Activated T-helper 1 cell treated with anti-CD3 and anti-CD28 coated beads, Interleukin-12 subunit alpha, Interleukin-12 subunit beta, Interleukin-2, Interleukin-4 antibody, amounts not matched to agents 30 ng/mL and 10 ng/mL and 1 ng/mL, durations not matched to agents 14 hours and 24 hours and 36 hours (primary cell): ENCODE measurements around the gene NSL1. TPM values are rescaled to one million over a fixed set of nuclear protein-coding genes. Genes with fewer than 3 reads are reported as not detected.
A peak's percentile ranks its signal among the peaks of the same experiment; 100 is the strongest.
"Not testable (repeated sequence)": the region's sequence is repeated elsewhere in the genome, so short reads cannot be mapped to it uniquely, and the experiment has no call there.

Experiments used
- DNase-seq: peaks from one replicate; pipeline ENCODE4 v3.0.0; 2021; ENCODE audit warnings: low spot score
- H3K27ac Mint-ChIP-seq: one replicate; pipeline ENCODE4 v1.8.0; 2021; ENCODE audit warnings: mild to moderate bottlenecking, mixed read lengths
- H3K27me3 Mint-ChIP-seq: one replicate; pipeline ENCODE4 v1.8.0; 2022; ENCODE audit warnings: mild to moderate bottlenecking, moderate library complexity, mixed read lengths; ENCODE audit not compliant: insufficient read depth
- H3K36me3 Mint-ChIP-seq: one replicate; pipeline ENCODE4 v1.8.0; 2021; ENCODE audit warnings: low read depth, mixed read lengths
- H3K4me1 Mint-ChIP-seq: one replicate; pipeline ENCODE4 v1.8.0; 2021; ENCODE audit warnings: low read depth, mixed read lengths
- H3K4me3 Mint-ChIP-seq: one replicate; pipeline ENCODE4 v1.8.0; 2021; ENCODE audit warnings: mild to moderate bottlenecking, moderate library complexity, mixed read lengths
- H3K9me3 Mint-ChIP-seq: one replicate; pipeline ENCODE4 v1.8.0; 2021; ENCODE audit warnings: mixed read lengths
- intact Hi-C: fragments of 100-400 bp; cut with micrococcal nuclease; formaldehyde crosslinking; loops from one replicate; pipeline ENCODE4 v1.15.1; 2024
- total RNA-seq: library from RNA; stranded (reverse); gene quantifications from 2 replicates; pipeline ENCODE4 v1.2.3, GENCODE V29; 2022

The NSL1 gene
- total RNA-seq, 1 donor from 2014 or later: 40.2 TPM

DNA sequence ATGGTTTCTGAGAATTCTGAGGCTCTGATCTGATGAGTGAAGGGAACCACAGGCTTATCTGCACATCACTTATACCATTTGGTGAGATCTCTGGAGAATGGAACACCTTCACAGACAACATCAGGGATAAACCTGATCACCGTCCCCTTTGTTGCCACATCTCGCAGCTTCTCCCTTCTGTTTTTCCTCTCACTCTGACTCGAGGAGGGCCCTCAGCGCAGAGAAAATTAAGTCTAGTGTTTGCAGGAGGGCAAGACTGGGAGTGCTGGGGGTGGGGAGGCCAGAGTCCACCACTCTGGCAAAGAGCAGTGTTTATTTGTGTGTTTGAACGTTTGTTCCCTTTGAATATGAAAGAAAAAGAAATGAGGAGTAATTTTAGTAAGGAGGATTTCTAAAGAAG, 63.0 kb downstream of the NSL1 start:
- Mint-ChIP-seq H3K4me1 (peaks cover 44% of the 10 kb centered on the region), H3K27me3 (no peaks in the 10 kb centered on the region), H3K9me3 (peaks cover 4% of the 10 kb centered on the region), H3K27ac (peak overlapping the region; percentile 61), H3K4me3 (no peak overlapping the region), H3K36me3 (peaks cover 27% of the 10 kb centered on the region)
- no peak for DNase-seq
- intact Hi-C loops: no loop called here

DNA sequence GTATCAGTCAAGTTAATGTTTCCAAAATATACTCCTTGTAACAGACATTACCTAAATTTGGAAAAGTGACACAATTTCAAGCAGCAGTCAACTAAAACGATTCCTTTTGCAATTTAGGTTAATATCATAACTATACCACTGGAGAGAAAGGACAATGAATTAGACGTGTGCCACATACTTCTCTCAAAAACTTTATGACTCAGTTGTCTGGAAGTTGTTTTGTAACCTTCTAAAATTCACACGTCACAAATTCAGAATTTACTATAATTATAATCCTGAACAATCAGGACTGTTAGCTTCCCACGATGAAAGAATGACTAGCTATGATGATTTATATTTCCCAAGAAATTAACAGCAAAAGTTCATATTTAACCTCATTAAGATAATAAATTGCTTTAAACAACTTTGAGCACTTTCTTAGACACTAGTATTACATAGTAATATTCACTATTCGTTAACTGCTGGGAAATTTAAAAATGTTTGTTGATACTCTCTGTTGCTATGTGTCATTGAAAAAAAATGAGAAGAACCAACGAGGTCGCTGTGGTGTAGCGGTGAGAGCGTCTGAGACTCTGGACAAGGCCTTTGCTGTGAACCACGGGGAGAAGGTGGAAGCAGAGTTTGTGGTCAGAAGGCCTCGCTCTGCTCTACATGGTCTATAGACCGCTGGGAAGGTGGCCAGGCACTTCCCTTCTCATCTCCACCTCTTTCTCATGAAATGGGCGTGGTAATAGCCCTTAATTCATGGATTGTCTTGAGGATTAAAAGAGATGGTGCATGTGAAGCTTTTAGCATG, 64.0 kb downstream of the NSL1 start:
- H3K27ac Mint-ChIP-seq: peak overlapping the region; percentile 42
- DNase-seq: no peak
- no peaks in the 10 kb centered on the region for H3K27me3 Mint-ChIP-seq
- peaks cover 53% of the 10 kb centered on the region for H3K4me1 Mint-ChIP-seq
- intact Hi-C loops: no loop called here
- H3K9me3 Mint-ChIP-seq: peaks cover 7% of the 10 kb centered on the region
- no peak overlapping the region for H3K4me3 Mint-ChIP-seq
- peaks cover 28% of the 10 kb centered on the region for H3K36me3 Mint-ChIP-seq

- peaks cover 22% of the 10 kb centered on the region for H3K36me3 Mint-ChIP-seq
- H3K27me3 Mint-ChIP-seq, H3K27ac Mint-ChIP-seq, H3K4me3 Mint-ChIP-seq, intact Hi-C loops, DNase-seq, H3K9me3 Mint-ChIP-seq: not testable (repeated sequence)
- H3K4me1 Mint-ChIP-seq: peaks cover 66% of the 10 kb centered on the region
Observed at GRCh38 chr1:212724679-212725078, 66.9 kb downstream of the NSL1 start.

GRCh38 chr1:212722270-212722957, 69.2 kb downstream of the NSL1 start:
- Mint-ChIP-seq H3K27me3 (peaks cover 5% of the 10 kb centered on the region), H3K36me3 (peaks cover 24% of the 10 kb centered on the region), H3K9me3 (peaks cover 7% of the 10 kb centered on the region), H3K4me3 (peak overlapping the region; percentile 9), H3K27ac (peak overlapping the region; percentile 82), H3K4me1 (peaks cover 49% of the 10 kb centered on the region)
- intact Hi-C loops: loop anchor here (2.0 kb wide), 1 partner anchor 14 kb away; no protein-coding TSS in a partner anchor
- no peak for DNase-seq

- Mint-ChIP-seq H3K9me3 (peaks cover 7% of the 10 kb centered on the region), H3K27me3 (peaks cover 6% of the 10 kb centered on the region), H3K27ac (peak overlapping the region; percentile 82), H3K4me3 (peak overlapping the region; percentile 34), H3K4me1 (peaks cover 44% of the 10 kb centered on the region), H3K36me3 (peaks cover 20% of the 10 kb centered on the region)
- intact Hi-C loops: loop anchor here (1.0 to 2.0 kb wide), 7 partner anchors 9 to 155 kb away; no protein-coding TSS in a partner anchor
- DNase-seq: peak; percentile 39
Observed at GRCh38 chr1:212721388-212722247, 70.0 kb downstream of the NSL1 start.

- peaks cover 12% of the 10 kb centered on the region for H3K36me3 Mint-ChIP-seq
- intact Hi-C loops: loop anchor here (2.0 kb wide), 2 partner anchors 33 to 153 kb away; no protein-coding TSS in a partner anchor
- peaks cover 7% of the 10 kb centered on the region for H3K9me3 Mint-ChIP-seq
- peaks cover 15% of the 10 kb centered on the region for H3K27me3 Mint-ChIP-seq
- no peak overlapping the region for H3K27ac Mint-ChIP-seq
- peaks cover 37% of the 10 kb centered on the region for H3K4me1 Mint-ChIP-seq
- no peak overlapping the region for H3K4me3 Mint-ChIP-seq
- DNase-seq: no peak
Observed at GRCh38 chr1:212719633-212720032, 71.9 kb downstream of the NSL1 start.

DNA sequence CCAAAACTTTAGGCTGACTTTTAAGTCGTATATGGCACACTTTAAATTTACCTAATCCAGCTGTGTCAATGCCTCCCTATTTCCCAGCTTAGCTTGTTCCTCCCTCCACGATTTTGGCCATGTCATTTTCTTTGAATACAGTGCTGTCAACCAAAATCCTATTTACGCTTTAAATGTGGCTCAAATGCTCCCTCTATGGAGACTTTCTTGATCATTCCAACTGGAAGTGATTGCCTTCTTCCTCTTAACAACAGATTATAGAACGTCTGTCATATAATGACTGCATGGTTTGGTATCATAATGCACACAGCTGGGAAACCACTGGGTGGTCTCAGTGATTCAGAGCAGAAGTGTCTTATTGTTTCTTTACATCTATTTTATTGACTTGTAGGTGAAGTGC, 73.1 kb downstream of the NSL1 start:
- no peak overlapping the region for H3K4me3 Mint-ChIP-seq
- H3K4me1 Mint-ChIP-seq: peaks cover 36% of the 10 kb centered on the region
- H3K36me3 Mint-ChIP-seq: peaks cover 5% of the 10 kb centered on the region
- no peak overlapping the region for H3K27ac Mint-ChIP-seq
- peaks cover 15% of the 10 kb centered on the region for H3K27me3 Mint-ChIP-seq
- intact Hi-C loops: no loop called here
- H3K9me3 Mint-ChIP-seq: peaks cover 3% of the 10 kb centered on the region
- DNase-seq: no peak

DNA sequence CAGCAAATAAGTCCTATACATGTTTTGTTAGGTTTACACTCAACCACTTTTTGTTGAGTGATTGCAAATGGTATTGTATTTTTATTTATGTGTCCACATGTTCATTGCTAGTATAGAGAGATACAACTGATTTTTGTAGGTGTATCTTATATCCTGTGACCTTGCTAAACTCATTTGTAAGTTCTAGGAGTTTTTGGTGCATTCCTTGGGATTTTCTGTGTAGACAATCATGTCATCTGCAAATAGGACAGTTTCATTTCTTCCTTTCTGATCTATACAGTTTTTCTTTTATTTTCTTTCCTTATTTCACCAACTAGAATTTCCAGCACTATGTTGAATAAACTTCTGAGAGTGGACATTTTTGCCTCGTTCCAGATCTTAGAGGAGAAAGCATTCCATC, 75.4 kb downstream of the NSL1 start:
- DNase-seq: no peak
- H3K27me3 Mint-ChIP-seq: peaks cover 15% of the 10 kb centered on the region
- no peaks in the 10 kb centered on the region for H3K9me3 Mint-ChIP-seq
- intact Hi-C loops: no loop called here
- H3K27ac Mint-ChIP-seq: no peak overlapping the region
- peaks cover 34% of the 10 kb centered on the region for H3K4me1 Mint-ChIP-seq
- no peak overlapping the region for H3K4me3 Mint-ChIP-seq
- H3K36me3 Mint-ChIP-seq: peaks cover 3% of the 10 kb centered on the region

- Mint-ChIP-seq H3K9me3 (no peaks in the 10 kb centered on the region), H3K27me3 (peaks cover 19% of the 10 kb centered on the region), H3K4me1 (peaks cover 32% of the 10 kb centered on the region), H3K36me3 (peaks cover 3% of the 10 kb centered on the region), H3K27ac (peak overlapping the region; percentile 32), H3K4me3 (no peak overlapping the region)
- DNase-seq: no peak
- intact Hi-C loops: no loop called here
Observed at GRCh38 chr1:212713465-212714136, 78.0 kb downstream of the NSL1 start.

DNA sequence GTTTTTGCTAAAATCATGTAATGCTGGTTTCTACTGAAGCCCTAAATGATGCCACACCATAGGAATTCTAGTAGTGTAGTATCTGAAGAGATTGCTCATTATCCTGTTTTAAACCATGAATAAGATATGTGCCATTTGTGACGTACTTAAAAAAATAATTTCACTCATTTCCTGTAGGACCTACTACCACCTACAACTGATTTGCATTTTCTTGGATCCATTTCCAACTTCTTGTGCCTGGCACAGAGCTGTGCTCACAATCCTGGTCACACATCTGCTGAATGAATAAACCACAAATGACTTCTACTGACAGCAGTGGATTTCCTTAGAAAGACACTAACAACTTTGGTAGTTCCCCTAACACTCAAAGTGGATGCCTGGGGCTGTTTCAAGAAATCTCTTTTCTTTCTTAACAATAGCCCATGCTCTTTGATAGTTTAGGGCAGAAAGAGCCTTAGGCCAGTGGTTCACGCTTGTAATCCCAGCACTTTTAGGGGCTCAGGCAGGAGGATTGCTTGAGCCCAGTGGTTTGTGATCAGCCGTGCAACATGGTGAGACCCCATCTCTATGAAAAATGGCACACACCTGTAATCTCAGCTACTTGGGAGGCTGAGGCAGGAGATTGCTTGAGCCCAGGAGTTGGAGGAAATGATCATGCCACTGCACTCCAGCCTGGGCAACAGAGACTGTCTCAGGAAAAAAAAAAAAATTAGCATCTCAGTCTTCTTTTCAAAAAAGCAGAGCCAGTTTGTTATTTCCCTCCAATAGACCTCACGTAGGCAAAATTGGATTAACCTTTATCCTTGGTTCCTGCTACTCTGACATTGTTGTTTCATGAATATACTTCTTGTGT, 78.9 kb downstream of the NSL1 start:
- intact Hi-C loops: loop anchor here (1.0 kb wide), 1 partner anchor 9 kb away; no protein-coding TSS in a partner anchor
- Mint-ChIP-seq H3K9me3 (no peaks in the 10 kb centered on the region), H3K4me3 (no peak overlapping the region), H3K4me1 (peaks cover 28% of the 10 kb centered on the region), H3K27ac (peak overlapping the region; percentile 61), H3K27me3 (peaks cover 18% of the 10 kb centered on the region), H3K36me3 (no peaks in the 10 kb centered on the region)
- no peak for DNase-seq

- not testable (repeated sequence) for H3K4me3 Mint-ChIP-seq, DNase-seq, H3K27ac Mint-ChIP-seq, H3K9me3 Mint-ChIP-seq, H3K36me3 Mint-ChIP-seq
- Mint-ChIP-seq H3K27me3 (peaks cover 14% of the 10 kb centered on the region), H3K4me1 (peaks cover 25% of the 10 kb centered on the region)
- intact Hi-C loops: loop anchor here (1.0 kb wide), 1 partner anchor 9 kb away; no protein-coding TSS in a partner anchor
Observed at GRCh38 chr1:212711974-212712373, 79.6 kb downstream of the NSL1 start.
